ENCODE measurements around the gene MAB21L4.

Gene MAB21L4

GRCh38 chr2:240884745-240885144 lies 11.2 kb downstream of the MAB21L4 start:
- no peak overlapping the region for H3K4me3 ChIP-seq (ENCODE audit: low read depth, low read length)
- DNase-seq (ENCODE audit: low read depth): no peak
- TF ChIP-seq MAX (IDR thresholded peaks at IDR 0.05; ENCODE audit: low read depth, low read length): no peak
- TF ChIP-seq, protein P1, sequence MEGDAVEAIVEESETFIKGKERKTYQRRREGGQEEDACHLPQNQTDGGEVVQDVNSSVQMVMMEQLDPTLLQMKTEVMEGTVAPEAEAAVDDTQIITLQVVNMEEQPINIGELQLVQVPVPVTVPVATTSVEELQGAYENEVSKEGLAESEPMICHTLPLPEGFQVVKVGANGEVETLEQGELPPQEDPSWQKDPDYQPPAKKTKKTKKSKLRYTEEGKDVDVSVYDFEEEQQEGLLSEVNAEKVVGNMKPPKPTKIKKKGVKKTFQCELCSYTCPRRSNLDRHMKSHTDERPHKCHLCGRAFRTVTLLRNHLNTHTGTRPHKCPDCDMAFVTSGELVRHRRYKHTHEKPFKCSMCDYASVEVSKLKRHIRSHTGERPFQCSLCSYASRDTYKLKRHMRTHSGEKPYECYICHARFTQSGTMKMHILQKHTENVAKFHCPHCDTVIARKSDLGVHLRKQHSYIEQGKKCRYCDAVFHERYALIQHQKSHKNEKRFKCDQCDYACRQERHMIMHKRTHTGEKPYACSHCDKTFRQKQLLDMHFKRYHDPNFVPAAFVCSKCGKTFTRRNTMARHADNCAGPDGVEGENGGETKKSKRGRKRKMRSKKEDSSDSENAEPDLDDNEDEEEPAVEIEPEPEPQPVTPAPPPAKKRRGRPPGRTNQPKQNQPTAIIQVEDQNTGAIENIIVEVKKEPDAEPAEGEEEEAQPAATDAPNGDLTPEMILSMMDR (IDR thresholded peaks at IDR 0.05; ENCODE audit: low read depth, low read length): no peak
- TF ChIP-seq POLR2A (IDR thresholded peaks at IDR 0.05; ENCODE audit: extremely low read depth, insufficient read length): no peak

GRCh38 chr2:240884221-240884620 lies 11.7 kb downstream of the MAB21L4 start:
- TF ChIP-seq, protein P1 (IDR thresholded peaks at IDR 0.05; ENCODE audit: low read depth, low read length): no peak
- no peak for TF ChIP-seq POLR2A (IDR thresholded peaks at IDR 0.05; ENCODE audit: extremely low read depth, insufficient read length)
- no peak for TF ChIP-seq MAX (IDR thresholded peaks at IDR 0.05; ENCODE audit: low read depth, low read length)
- TF ChIP-seq MYC (IDR thresholded peaks at IDR 0.05; ENCODE audit: low read depth, low read length): no peak
- DNase-seq (ENCODE audit: low read depth): no peak
- no peak overlapping the region for H3K4me3 ChIP-seq (ENCODE audit: low read depth, low read length)

DNA sequence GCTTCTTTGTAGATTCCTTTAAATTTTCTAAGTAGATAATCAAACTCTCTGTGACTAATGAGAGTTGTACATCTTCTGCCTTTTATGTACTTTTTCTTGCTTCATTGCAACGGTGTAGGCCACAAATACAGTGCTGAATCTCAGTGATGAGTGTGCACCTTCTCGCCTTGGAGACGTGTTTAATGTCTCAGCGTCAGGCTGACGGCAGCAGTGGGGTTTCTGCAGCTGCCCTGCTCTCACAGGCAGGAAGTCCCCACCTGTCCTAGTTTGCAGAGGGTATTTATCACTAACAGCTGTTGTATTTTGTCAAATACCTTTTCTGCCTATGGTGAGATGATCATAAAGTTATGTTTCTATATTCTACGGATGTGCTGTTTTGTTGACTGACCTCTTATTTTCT lies 14.0 kb downstream of the MAB21L4 start:
- no peak for TF ChIP-seq POLR2A (IDR thresholded peaks at IDR 0.05; ENCODE audit: extremely low read depth, insufficient read length)
- TF ChIP-seq MAX (IDR thresholded peaks at IDR 0.05; ENCODE audit: low read depth, low read length): no peak
- no peak for TF ChIP-seq MYC (IDR thresholded peaks at IDR 0.05; ENCODE audit: low read depth, low read length)
- TF ChIP-seq, protein P1 (IDR thresholded peaks at IDR 0.05; ENCODE audit: low read depth, low read length): no peak
- DNase-seq (ENCODE audit: low read depth): no peak
- no peak overlapping the region for H3K4me3 ChIP-seq (ENCODE audit: low read depth, low read length)

DNA sequence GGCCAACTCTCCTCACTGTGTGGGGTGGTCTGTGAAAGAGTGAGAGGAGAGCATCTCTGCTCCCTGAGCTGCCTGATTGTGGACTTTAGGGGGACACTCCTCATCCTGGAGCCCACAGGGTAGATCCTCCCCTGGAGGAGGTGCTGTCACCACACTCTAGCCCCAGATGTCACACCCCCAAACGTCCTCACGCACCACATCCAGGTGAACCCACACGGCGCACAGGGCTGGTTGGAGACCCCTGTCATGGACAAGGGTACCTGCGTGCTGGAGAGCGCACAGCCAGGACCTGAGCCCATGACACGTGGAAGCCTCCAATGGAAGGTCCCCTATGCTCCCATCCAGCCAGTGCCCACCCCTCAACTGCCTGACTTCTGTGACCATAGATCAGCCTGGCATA lies 16.9 kb downstream of the MAB21L4 start:
- H3K4me3 ChIP-seq (ENCODE audit: low read depth, low read length): no peak overlapping the region
- no peak for TF ChIP-seq MYC (IDR thresholded peaks at IDR 0.05; ENCODE audit: low read depth, low read length)
- no peak for TF ChIP-seq POLR2A (IDR thresholded peaks at IDR 0.05; ENCODE audit: extremely low read depth, insufficient read length)
- no peak for TF ChIP-seq MAX (IDR thresholded peaks at IDR 0.05; ENCODE audit: low read depth, low read length)
- TF ChIP-seq, protein P1 (IDR thresholded peaks at IDR 0.05; ENCODE audit: low read depth, low read length): no peak
- DNase-seq (ENCODE audit: low read depth): no peak

DNA sequence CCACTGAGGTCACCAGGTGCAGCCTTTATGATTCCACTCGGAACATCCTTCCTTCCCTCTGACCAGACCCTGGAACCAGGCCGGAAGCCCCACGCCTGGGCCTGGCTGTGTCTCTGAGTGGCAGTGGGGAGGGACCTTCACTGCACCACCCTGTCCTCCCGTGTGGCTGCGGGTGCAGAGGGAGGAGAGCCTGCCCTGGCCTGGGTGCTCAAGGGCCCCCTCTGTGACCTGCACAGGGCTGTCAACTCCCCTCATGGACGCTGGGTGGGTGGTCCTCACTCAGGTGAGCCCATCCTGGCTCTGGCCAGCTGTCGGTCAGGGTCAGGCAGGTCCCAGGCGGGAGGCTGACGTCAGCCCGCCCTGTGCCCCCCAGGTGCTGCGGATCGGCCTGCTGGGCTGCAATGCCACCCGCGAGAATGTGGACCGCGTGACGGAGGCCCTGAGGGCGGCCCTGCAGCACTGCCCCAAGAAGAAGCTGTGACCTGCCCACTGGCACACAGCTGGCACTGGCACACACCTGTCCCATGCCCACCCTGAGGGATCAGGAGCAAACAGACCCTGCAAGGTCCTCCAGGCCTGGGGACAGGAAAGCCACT lies 17.5 kb downstream of the MAB21L4 start:
- no peak for TF ChIP-seq MYC (IDR thresholded peaks at IDR 0.05; ENCODE audit: low read depth, low read length)
- TF ChIP-seq MAX (IDR thresholded peaks at IDR 0.05; ENCODE audit: low read depth, low read length): no peak
- no peak for TF ChIP-seq POLR2A (IDR thresholded peaks at IDR 0.05; ENCODE audit: extremely low read depth, insufficient read length)
- TF ChIP-seq, protein P1 (IDR thresholded peaks at IDR 0.05; ENCODE audit: low read depth, low read length): no peak
- no peak for DNase-seq (ENCODE audit: low read depth)
- no peak overlapping the region for H3K4me3 ChIP-seq (ENCODE audit: low read depth, low read length)
